Measurements from ENCODE around the gene PRF1.

DNA sequence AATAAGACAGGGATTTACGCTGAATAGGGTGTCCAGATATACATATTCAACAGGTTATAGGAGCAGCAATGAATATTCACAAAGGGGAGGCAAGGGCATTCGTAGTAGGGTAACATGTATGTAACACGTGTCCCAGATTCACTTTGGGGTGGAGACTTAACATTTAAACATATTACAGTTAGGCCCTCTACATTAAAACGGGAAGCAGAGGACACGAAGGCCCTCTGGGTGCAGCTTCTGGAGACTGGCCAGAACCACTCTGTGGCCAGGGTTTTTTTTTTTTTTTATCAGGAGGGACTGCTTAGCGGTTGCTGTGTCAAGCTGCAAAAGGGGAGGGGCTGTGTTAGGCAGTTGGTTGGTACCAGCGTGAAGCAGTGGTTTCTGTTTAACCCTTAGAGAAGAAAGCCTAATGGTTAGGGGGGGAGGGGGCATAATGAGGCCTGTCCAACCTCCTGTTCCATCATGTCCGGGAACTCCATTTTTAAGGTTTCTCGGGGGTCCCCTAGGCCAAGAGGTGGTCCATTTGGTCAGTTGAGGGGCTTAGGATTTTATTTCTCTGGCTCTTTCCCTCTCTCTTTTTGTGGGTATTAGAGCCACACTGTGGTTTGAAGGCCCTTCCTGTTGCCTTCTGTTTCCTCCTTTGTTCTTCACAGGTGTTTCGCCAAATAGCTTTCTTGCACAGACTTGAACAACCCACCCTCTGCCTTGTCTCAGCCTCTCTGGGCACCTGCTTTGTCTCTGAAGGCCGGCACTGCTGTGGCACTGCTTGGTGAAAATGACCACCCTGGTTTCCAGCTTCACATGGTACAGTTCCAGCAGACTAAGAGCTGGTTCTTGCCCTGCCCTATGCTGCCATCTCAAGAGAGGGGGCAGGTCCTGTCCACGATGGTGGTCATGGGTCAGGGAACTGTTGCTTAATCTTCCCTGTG is 26.4 kb downstream of the PRF1 start:
- TF ChIP-seq, protein P1, sequence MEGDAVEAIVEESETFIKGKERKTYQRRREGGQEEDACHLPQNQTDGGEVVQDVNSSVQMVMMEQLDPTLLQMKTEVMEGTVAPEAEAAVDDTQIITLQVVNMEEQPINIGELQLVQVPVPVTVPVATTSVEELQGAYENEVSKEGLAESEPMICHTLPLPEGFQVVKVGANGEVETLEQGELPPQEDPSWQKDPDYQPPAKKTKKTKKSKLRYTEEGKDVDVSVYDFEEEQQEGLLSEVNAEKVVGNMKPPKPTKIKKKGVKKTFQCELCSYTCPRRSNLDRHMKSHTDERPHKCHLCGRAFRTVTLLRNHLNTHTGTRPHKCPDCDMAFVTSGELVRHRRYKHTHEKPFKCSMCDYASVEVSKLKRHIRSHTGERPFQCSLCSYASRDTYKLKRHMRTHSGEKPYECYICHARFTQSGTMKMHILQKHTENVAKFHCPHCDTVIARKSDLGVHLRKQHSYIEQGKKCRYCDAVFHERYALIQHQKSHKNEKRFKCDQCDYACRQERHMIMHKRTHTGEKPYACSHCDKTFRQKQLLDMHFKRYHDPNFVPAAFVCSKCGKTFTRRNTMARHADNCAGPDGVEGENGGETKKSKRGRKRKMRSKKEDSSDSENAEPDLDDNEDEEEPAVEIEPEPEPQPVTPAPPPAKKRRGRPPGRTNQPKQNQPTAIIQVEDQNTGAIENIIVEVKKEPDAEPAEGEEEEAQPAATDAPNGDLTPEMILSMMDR (conservative IDR thresholded peaks at IDR 0.05; ENCODE audit: low read depth in 2 of 2): no peak
- TF ChIP-seq CREB1 (CRISPR knock-in tag; IDR thresholded peaks at IDR 0.05; ENCODE audit: low read depth): no peak
- TF ChIP-seq EZH2phosphoT487 (IDR thresholded peaks at IDR 0.05; ENCODE audit: unreplicated experiment): no peak
- TF ChIP-seq POLR2AphosphoS5 (IDR thresholded peaks at IDR 0.05; ENCODE audit: low read depth): no peak
- no peak for TF ChIP-seq EZH2 (IDR thresholded peaks at IDR 0.05; ENCODE audit: low read depth, unreplicated experiment)
- TF ChIP-seq STAT1 (IDR thresholded peaks at IDR 0.05; ENCODE audit: unreplicated experiment): no peak
- TF ChIP-seq, protein P2, sequence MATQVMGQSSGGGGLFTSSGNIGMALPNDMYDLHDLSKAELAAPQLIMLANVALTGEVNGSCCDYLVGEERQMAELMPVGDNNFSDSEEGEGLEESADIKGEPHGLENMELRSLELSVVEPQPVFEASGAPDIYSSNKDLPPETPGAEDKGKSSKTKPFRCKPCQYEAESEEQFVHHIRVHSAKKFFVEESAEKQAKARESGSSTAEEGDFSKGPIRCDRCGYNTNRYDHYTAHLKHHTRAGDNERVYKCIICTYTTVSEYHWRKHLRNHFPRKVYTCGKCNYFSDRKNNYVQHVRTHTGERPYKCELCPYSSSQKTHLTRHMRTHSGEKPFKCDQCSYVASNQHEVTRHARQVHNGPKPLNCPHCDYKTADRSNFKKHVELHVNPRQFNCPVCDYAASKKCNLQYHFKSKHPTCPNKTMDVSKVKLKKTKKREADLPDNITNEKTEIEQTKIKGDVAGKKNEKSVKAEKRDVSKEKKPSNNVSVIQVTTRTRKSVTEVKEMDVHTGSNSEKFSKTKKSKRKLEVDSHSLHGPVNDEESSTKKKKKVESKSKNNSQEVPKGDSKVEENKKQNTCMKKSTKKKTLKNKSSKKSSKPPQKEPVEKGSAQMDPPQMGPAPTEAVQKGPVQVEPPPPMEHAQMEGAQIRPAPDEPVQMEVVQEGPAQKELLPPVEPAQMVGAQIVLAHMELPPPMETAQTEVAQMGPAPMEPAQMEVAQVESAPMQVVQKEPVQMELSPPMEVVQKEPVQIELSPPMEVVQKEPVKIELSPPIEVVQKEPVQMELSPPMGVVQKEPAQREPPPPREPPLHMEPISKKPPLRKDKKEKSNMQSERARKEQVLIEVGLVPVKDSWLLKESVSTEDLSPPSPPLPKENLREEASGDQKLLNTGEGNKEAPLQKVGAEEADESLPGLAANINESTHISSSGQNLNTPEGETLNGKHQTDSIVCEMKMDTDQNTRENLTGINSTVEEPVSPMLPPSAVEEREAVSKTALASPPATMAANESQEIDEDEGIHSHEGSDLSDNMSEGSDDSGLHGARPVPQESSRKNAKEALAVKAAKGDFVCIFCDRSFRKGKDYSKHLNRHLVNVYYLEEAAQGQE (IDR thresholded peaks at IDR 0.05; ENCODE audit: unreplicated experiment): no peak
- TF ChIP-seq, protein P3, sequence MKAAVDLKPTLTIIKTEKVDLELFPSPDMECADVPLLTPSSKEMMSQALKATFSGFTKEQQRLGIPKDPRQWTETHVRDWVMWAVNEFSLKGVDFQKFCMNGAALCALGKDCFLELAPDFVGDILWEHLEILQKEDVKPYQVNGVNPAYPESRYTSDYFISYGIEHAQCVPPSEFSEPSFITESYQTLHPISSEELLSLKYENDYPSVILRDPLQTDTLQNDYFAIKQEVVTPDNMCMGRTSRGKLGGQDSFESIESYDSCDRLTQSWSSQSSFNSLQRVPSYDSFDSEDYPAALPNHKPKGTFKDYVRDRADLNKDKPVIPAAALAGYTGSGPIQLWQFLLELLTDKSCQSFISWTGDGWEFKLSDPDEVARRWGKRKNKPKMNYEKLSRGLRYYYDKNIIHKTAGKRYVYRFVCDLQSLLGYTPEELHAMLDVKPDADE (IDR thresholded peaks at IDR 0.05): no peak
- TF ChIP-seq NANOG (IDR thresholded peaks at IDR 0.05; ENCODE audit: borderline replicate concordance): no peak
- TF ChIP-seq JUNB (IDR thresholded peaks at IDR 0.05; ENCODE audit: unreplicated experiment): no peak
